Brain microvascular endothelial cell (primary cell): ENCODE data around the gene ITPK1.

Experiments
- DNase-seq: peaks from one replicate; pipeline ENCODE4 v3.0.0-alpha.2; 2020
- H3K27ac ChIP-seq: fragments of 250-450 bp; sonication (Bioruptor Pico); 2 replicates; pipeline ENCODE4 v1.5.1; 2020; ENCODE audit warnings: mild to moderate bottlenecking, moderate library complexity
- H3K27me3 ChIP-seq: fragments of 250-450 bp; sonication (Bioruptor Pico); replicated peaks from 2 replicates; pipeline ENCODE4 v1.5.1; 2020; ENCODE audit warnings: mild to moderate bottlenecking
- H3K36me3 ChIP-seq: fragments of 250-450 bp; sonication (Bioruptor Pico); replicated peaks from 2 replicates; pipeline ENCODE4 v1.5.1; 2020; ENCODE audit warnings: mild to moderate bottlenecking
- H3K4me3 ChIP-seq: 2 replicates; pipeline ENCODE4 v1.5.1; 2011; ENCODE audit warnings: low read depth, mild to moderate bottlenecking, control low read depth, low read length, moderate library complexity
- in situ Hi-C: cut with HindIII; loops from 2 replicates; pipeline ENCODE4 v1.10.0; 2017; ENCODE audit warnings: low sequenced_read_pairs, low pct_ligation_motif_present
- TF ChIP-seq, protein P1 (sequence below): IDR thresholded peaks from 2 replicates; pipeline ENCODE4 v1.5.1; 2011; ENCODE audit warnings: low read depth, mild to moderate bottlenecking, moderate library complexity, low read length, control low read depth, inconsistent platforms; ENCODE audit errors: missing control alignments

ITPK1 gene

DNA sequence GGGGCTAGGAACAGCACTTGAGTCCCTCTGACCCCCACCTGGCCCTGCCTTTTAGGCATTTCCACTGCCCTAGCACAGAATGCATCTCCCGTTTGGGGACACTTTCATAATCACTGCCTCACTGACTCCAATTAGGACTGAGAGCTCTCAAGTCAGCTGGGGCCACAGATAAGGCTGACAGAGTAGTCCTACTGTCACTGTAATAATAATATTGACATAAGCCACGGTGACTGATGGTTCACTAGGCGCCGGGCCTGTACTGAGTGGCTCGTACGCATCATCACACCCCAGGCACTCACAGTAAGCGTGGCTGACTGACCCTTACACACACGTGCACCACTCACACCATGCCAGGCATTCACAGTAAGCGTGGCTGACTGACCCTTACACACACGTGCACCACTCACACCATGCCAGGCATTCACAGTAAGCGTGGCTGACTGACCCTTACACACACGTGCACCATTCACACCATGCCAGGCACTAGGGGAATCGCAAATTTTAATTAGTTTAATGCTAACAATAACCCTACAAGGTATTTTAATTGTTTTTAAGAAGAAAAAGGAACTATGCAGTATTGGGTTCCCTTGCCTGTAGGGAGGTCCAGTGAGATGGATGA, 105.1 kb downstream of the ITPK1 start:
- no peak for DNase-seq
- H3K4me3 ChIP-seq: no peak overlapping the region
- no peak overlapping the region for H3K27ac ChIP-seq
- H3K36me3 ChIP-seq: no peaks in the 10 kb centered on the region
- no peaks in the 10 kb centered on the region for H3K27me3 ChIP-seq
- in situ Hi-C loops: no loop called here
- TF ChIP-seq, protein P1, sequence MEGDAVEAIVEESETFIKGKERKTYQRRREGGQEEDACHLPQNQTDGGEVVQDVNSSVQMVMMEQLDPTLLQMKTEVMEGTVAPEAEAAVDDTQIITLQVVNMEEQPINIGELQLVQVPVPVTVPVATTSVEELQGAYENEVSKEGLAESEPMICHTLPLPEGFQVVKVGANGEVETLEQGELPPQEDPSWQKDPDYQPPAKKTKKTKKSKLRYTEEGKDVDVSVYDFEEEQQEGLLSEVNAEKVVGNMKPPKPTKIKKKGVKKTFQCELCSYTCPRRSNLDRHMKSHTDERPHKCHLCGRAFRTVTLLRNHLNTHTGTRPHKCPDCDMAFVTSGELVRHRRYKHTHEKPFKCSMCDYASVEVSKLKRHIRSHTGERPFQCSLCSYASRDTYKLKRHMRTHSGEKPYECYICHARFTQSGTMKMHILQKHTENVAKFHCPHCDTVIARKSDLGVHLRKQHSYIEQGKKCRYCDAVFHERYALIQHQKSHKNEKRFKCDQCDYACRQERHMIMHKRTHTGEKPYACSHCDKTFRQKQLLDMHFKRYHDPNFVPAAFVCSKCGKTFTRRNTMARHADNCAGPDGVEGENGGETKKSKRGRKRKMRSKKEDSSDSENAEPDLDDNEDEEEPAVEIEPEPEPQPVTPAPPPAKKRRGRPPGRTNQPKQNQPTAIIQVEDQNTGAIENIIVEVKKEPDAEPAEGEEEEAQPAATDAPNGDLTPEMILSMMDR: no peak

DNA sequence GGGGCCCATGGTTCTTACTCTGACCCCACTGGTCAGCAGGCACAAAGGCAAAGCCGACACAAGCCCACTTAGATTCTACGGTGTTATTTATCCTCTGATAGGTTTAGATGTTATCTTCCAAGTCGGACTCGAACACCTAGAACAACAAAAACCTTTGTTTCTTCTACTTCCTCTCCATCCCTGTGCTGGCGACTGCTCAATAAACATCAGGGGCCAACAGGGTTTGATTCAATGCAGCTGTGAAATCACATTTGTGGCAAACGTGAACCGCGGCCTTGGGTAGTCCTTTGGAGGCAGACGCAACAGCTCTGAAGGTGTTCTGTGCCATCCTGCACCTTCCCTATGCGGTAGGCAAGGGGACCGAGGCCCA, 105.6 kb downstream of the ITPK1 start:
- Histone ChIP-seq H3K27ac (no peak overlapping the region), H3K36me3 (no peaks in the 10 kb centered on the region), H3K4me3 (no peak overlapping the region), H3K27me3 (no peaks in the 10 kb centered on the region)
- TF ChIP-seq, protein P1: no peak
- in situ Hi-C loops: no loop called here
- no peak for DNase-seq

DNA sequence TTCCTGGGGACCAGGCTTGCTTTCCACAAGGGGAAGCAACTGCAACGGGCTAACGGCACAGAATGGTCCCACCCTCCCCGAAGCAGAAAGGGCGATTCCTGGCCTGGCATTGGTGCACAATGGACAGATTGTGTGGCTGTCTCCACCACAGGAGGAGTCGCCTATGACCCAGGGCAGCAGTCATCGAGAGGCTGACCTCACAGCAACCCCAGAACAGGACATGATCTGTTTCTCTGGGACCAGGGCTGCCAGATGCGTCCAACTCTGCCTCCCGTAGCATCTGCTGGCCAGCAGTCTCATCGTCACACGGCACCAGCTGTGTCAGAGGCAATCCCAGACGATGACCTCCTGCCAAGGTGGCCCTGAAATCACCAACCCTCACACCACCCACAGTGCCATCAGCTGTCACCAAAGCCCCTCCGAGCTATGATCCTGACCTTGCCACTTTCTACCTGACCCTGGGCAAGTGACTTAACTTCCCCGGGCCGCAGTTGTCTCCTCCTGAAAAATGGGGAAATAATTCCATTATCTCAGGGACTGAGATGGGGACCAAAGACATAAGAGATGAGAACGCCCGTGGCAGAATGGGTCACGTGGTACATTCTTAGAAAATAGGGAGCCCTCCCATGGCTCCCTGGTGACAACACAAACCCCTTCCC, 106.1 kb downstream of the ITPK1 start:
- in situ Hi-C loops: no loop called here
- Histone ChIP-seq H3K27me3 (no peaks in the 10 kb centered on the region), H3K4me3 (no peak overlapping the region), H3K36me3 (no peaks in the 10 kb centered on the region), H3K27ac (no peak overlapping the region)
- DNase-seq: no peak
- TF ChIP-seq, protein P1: no peak

DNA sequence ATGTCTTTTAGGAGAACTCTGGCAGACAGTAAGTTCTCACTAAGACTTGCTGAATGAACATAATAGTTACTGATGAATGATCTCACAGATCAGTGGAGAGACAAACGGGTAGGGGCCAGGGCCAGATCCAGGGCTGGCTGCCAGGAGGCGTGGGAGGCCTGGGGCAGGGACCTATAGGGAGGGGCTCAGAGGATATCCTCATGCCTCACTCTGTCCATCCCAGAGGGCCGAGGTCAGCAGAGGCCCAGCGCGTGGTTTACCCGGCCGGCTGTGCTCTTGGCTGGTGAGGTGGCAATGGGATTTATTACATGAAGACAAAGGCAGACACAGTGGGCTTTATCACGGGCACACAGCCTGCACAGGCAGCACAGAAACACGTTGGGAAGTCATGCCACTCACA, 107.3 kb downstream of the ITPK1 start:
- H3K27ac ChIP-seq: no peak overlapping the region

DNA sequence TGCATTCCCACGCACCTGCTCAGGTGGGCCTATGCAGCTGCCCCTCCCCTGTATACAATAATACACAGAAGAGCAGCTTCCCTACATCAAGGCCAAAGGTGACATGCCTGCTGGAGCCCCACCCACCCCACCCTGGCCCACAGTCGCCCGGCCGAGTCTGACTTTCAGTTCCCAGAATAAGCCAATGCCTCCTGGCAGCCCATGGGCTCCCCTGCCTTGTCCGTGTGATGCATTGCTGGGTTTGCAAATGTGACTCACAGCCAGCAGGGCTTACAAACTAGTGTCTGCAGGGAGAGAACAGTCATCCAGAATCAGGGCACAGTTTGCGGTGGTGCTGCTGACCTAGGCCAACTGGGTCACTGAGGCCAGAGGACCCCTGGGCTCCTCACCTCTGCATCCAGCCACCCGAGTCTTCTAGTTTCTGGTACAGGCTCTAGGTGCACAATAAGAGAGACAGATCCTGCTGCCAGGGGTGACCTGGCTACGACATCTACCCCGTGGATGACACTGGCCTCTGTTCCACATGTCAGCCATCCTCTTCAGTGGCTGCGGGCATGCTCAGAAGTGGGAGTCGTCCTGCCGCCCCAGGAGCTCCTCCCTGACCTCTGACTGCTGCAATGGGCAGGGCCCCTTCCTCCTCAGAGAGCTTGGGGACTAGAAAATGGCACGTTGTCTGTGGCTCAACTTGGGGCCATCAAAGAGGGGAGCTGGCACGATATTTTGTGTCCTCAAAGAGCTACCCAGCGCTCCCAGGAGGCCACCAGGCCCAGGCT, 108.3 kb downstream of the ITPK1 start:
- in situ Hi-C loops: no loop called here
- no peak overlapping the region for H3K27ac ChIP-seq

More for the DNA sequence above, 107.3 kb downstream of the ITPK1 start:
- Histone ChIP-seq H3K36me3 (no peaks in the 10 kb centered on the region), H3K4me3 (no peak overlapping the region), H3K27me3 (no peaks in the 10 kb centered on the region)
- DNase-seq: no peak
- in situ Hi-C loops: no loop called here
- TF ChIP-seq, protein P1: no peak

More for the DNA sequence above, 108.3 kb downstream of the ITPK1 start:
- TF ChIP-seq, protein P1: no peak
- DNase-seq: peak; percentile 69
- Histone ChIP-seq H3K36me3 (no peaks in the 10 kb centered on the region), H3K27me3 (no peaks in the 10 kb centered on the region), H3K4me3 (no peak overlapping the region)
